HG02623 (cell line): Measurements from ENCODE around the gene DSN1.
A peak's percentile ranks its signal among the peaks of the same experiment; 100 is the strongest.

Experiments used
- ATAC-seq: cut with Tn5 transposase; IDR thresholded peaks from one replicate; pipeline ENCODE4 v1.9.1; 2021; ENCODE audit warnings: moderate library complexity; ENCODE audit not compliant: unreplicated experiment

Gene DSN1

GRCh38 chr20:36758276-36758675 is 15.3 kb downstream of the DSN1 start:
- ATAC-seq = no peak

- no peak for ATAC-seq
Measured at GRCh38 chr20:36756496-36756895, 17.1 kb downstream of the DSN1 start.

- ATAC-seq = no peak
Measured at GRCh38 chr20:36754656-36755222, 18.8 kb downstream of the DSN1 start.

GRCh38 chr20:36752582-36752981 is 21.0 kb downstream of the DSN1 start:
- ATAC-seq = no peak

GRCh38 chr20:36745927-36746659 is 27.5 kb downstream of the DSN1 start, which contains the start of gene NDRG3:
Gene NDRG3, minus strand, starts transcription at chr20:36746090. Its CDS starts 24,355 bp downstream, at chr20:36721735.
- peak; percentile 89 for ATAC-seq

GRCh38 chr20:36745234-36745926 is 28.2 kb downstream of the DSN1 start:
- ATAC-seq = no peak

- ATAC-seq = no peak
Measured at GRCh38 chr20:36744764-36745191, 28.8 kb downstream of the DSN1 start.

- no peak for ATAC-seq
Measured at GRCh38 chr20:36744243-36744642, 29.3 kb downstream of the DSN1 start.

- ATAC-seq = no peak
Measured at GRCh38 chr20:36742558-36742957, 31.0 kb downstream of the DSN1 start.

GRCh38 chr20:36741072-36741471 is 32.5 kb downstream of the DSN1 start:
- no peak for ATAC-seq

- no peak for ATAC-seq
Measured at GRCh38 chr20:36737183-36737499, 36.4 kb downstream of the DSN1 start.

- ATAC-seq = no peak
Measured at GRCh38 chr20:36736451-36737182, 36.9 kb downstream of the DSN1 start.

- ATAC-seq = no peak
Measured at GRCh38 chr20:36732456-36732855, 41.1 kb downstream of the DSN1 start.

GRCh38 chr20:36728986-36729385 is 44.6 kb downstream of the DSN1 start:
- no peak for ATAC-seq

- ATAC-seq = no peak
Measured at GRCh38 chr20:36726168-36726567, 47.4 kb downstream of the DSN1 start.

- no peak for ATAC-seq
Measured at GRCh38 chr20:36720510-36720909, 53.1 kb downstream of the DSN1 start.

- no peak for ATAC-seq
Measured at GRCh38 chr20:36717657-36718056, 55.9 kb downstream of the DSN1 start.

- ATAC-seq = no peak
Measured at GRCh38 chr20:36717021-36717420, 56.5 kb downstream of the DSN1 start.

GRCh38 chr20:36712775-36713174 is 60.8 kb downstream of the DSN1 start:
- no peak for ATAC-seq

GRCh38 chr20:36709126-36709525 is 64.4 kb downstream of the DSN1 start:
- no peak for ATAC-seq

GRCh38 chr20:36703530-36703929 is 70.0 kb downstream of the DSN1 start:
- no peak for ATAC-seq
